Measurements from ENCODE around the gene HSPA2.
"Not testable (repeated sequence)": the region's sequence is repeated elsewhere in the genome, so short reads cannot be mapped to it uniquely, and the experiment has no call there.

The HSPA2 gene

GRCh38 chr14:64513271-64513670 is 27.3 kb upstream of the HSPA2 start:
- Histone ChIP-seq H3K4me1 (ENCODE audit: control insufficient read depth, insufficient read depth, low read length) (peaks cover 8% of the 10 kb centered on the region), H3K4me3 (ENCODE audit: insufficient read depth, low read depth, low read length) (no peak overlapping the region), H3K36me3 (ENCODE audit: control insufficient read depth, insufficient read depth, low read length) (no peaks in the 10 kb centered on the region), H3K27me3 (ENCODE audit: control insufficient read depth, insufficient read depth, low read length, poor library complexity, severe bottlenecking) (no peaks in the 10 kb centered on the region), H3K27ac (ENCODE audit: insufficient read depth, low read depth, low read length, poor library complexity, severe bottlenecking) (no peak overlapping the region), H3K9me3 (ENCODE audit: control insufficient read depth, low read length) (no peaks in the 10 kb centered on the region)
- WGBS, 2 experiments: 94 to 96% methylated on average over 1 to 2 of the region's 2 CpGs

GRCh38 chr14:64515053-64515452 is 25.5 kb upstream of the HSPA2 start:
- Histone ChIP-seq H3K27me3 (ENCODE audit: control insufficient read depth, insufficient read depth, low read length, poor library complexity, severe bottlenecking) (no peaks in the 10 kb centered on the region), H3K9me3 (ENCODE audit: control insufficient read depth, low read length) (no peaks in the 10 kb centered on the region), H3K27ac (ENCODE audit: insufficient read depth, low read depth, low read length, poor library complexity, severe bottlenecking) (no peak overlapping the region), H3K36me3 (ENCODE audit: control insufficient read depth, insufficient read depth, low read length) (no peaks in the 10 kb centered on the region), H3K4me3 (ENCODE audit: insufficient read depth, low read depth, low read length) (no peak overlapping the region), H3K4me1 (ENCODE audit: control insufficient read depth, insufficient read depth, low read length) (no peaks in the 10 kb centered on the region)
- WGBS, 2 experiments: 81 to 97% methylated on average over 1 of the region's 1 CpG

GRCh38 chr14:64516969-64517368 is 23.6 kb upstream of the HSPA2 start:
- Histone ChIP-seq H3K27me3 (ENCODE audit: control insufficient read depth, insufficient read depth, low read length, poor library complexity, severe bottlenecking) (no peaks in the 10 kb centered on the region), H3K27ac (ENCODE audit: insufficient read depth, low read depth, low read length, poor library complexity, severe bottlenecking) (no peak overlapping the region), H3K4me3 (ENCODE audit: insufficient read depth, low read depth, low read length) (no peak overlapping the region), H3K9me3 (ENCODE audit: control insufficient read depth, low read length) (no peaks in the 10 kb centered on the region), H3K36me3 (ENCODE audit: control insufficient read depth, insufficient read depth, low read length) (no peaks in the 10 kb centered on the region), H3K4me1 (ENCODE audit: control insufficient read depth, insufficient read depth, low read length) (no peaks in the 10 kb centered on the region)
- WGBS, 2 experiments: 83% methylated on average over 1 of the region's 1 CpG; no CpG with 5 or more reads in 1 of the 2 experiments

GRCh38 chr14:64517667-64518066 is 22.9 kb upstream of the HSPA2 start:
- 95 to 98% methylated on average over 6 of the region's 6 CpGs for WGBS, 2 experiments

GRCh38 chr14:64518229-64518628 is 22.3 kb upstream of the HSPA2 start:
- H3K27me3 ChIP-seq (ENCODE audit: control insufficient read depth, insufficient read depth, low read length, poor library complexity, severe bottlenecking): no peaks in the 10 kb centered on the region
- no peaks in the 10 kb centered on the region for H3K4me1 ChIP-seq (ENCODE audit: control insufficient read depth, insufficient read depth, low read length)
- WGBS, 2 experiments: 92 to 98% methylated on average over 4 of the region's 4 CpGs
- H3K27ac ChIP-seq (ENCODE audit: insufficient read depth, low read depth, low read length, poor library complexity, severe bottlenecking): no peak overlapping the region
- no peaks in the 10 kb centered on the region for H3K9me3 ChIP-seq (ENCODE audit: control insufficient read depth, low read length)
- H3K36me3 ChIP-seq (ENCODE audit: control insufficient read depth, insufficient read depth, low read length): peaks cover 7% of the 10 kb centered on the region
- no peak overlapping the region for H3K4me3 ChIP-seq (ENCODE audit: insufficient read depth, low read depth, low read length)

More at GRCh38 chr14:64517667-64518066, 22.9 kb upstream of the HSPA2 start:
- not testable (repeated sequence) for H3K36me3 ChIP-seq (ENCODE audit: control insufficient read depth, insufficient read depth, low read length); H3K4me1 ChIP-seq (ENCODE audit: control insufficient read depth, insufficient read depth, low read length); H3K9me3 ChIP-seq (ENCODE audit: control insufficient read depth, low read length); H3K4me3 ChIP-seq (ENCODE audit: insufficient read depth, low read depth, low read length); H3K27ac ChIP-seq (ENCODE audit: insufficient read depth, low read depth, low read length, poor library complexity, severe bottlenecking); H3K27me3 ChIP-seq (ENCODE audit: control insufficient read depth, insufficient read depth, low read length, poor library complexity, severe bottlenecking)

GRCh38 chr14:64520699-64521098 is 19.8 kb upstream of the HSPA2 start:
- H3K27me3 ChIP-seq (ENCODE audit: control insufficient read depth, insufficient read depth, low read length, poor library complexity, severe bottlenecking): no peaks in the 10 kb centered on the region
- WGBS, 2 experiments: 94 to 95% methylated on average over 4 of the region's 4 CpGs
- H3K9me3 ChIP-seq (ENCODE audit: control insufficient read depth, low read length): no peaks in the 10 kb centered on the region
- no peak overlapping the region for H3K27ac ChIP-seq (ENCODE audit: insufficient read depth, low read depth, low read length, poor library complexity, severe bottlenecking)
- no peak overlapping the region for H3K4me3 ChIP-seq (ENCODE audit: insufficient read depth, low read depth, low read length)
- no peaks in the 10 kb centered on the region for H3K4me1 ChIP-seq (ENCODE audit: control insufficient read depth, insufficient read depth, low read length)
- H3K36me3 ChIP-seq (ENCODE audit: control insufficient read depth, insufficient read depth, low read length): peaks cover 10% of the 10 kb centered on the region

- peaks cover 10% of the 10 kb centered on the region for H3K36me3 ChIP-seq (ENCODE audit: control insufficient read depth, insufficient read depth, low read length)
- no peaks in the 10 kb centered on the region for H3K9me3 ChIP-seq (ENCODE audit: control insufficient read depth, low read length)
- H3K4me3 ChIP-seq (ENCODE audit: insufficient read depth, low read depth, low read length): no peak overlapping the region
- H3K4me1 ChIP-seq (ENCODE audit: control insufficient read depth, insufficient read depth, low read length): no peaks in the 10 kb centered on the region
- no peak overlapping the region for H3K27ac ChIP-seq (ENCODE audit: insufficient read depth, low read depth, low read length, poor library complexity, severe bottlenecking)
- 94 to 95% methylated on average over 8 to 9 of the region's 9 CpGs for WGBS, 2 experiments
- H3K27me3 ChIP-seq (ENCODE audit: control insufficient read depth, insufficient read depth, low read length, poor library complexity, severe bottlenecking): no peaks in the 10 kb centered on the region
Measured at GRCh38 chr14:64522591-64523355, 17.8 kb upstream of the HSPA2 start.

- no peaks in the 10 kb centered on the region for H3K9me3 ChIP-seq (ENCODE audit: control insufficient read depth, low read length)
- no peaks in the 10 kb centered on the region for H3K27me3 ChIP-seq (ENCODE audit: control insufficient read depth, insufficient read depth, low read length, poor library complexity, severe bottlenecking)
- H3K27ac ChIP-seq (ENCODE audit: insufficient read depth, low read depth, low read length, poor library complexity, severe bottlenecking): no peak overlapping the region
- H3K36me3 ChIP-seq (ENCODE audit: control insufficient read depth, insufficient read depth, low read length): peaks cover 10% of the 10 kb centered on the region
- 100% methylated on average over 1 of the region's 2 CpGs; no CpG with 5 or more reads in 1 of the 2 experiments for WGBS, 2 experiments
- H3K4me3 ChIP-seq (ENCODE audit: insufficient read depth, low read depth, low read length): no peak overlapping the region
- no peaks in the 10 kb centered on the region for H3K4me1 ChIP-seq (ENCODE audit: control insufficient read depth, insufficient read depth, low read length)
Measured at GRCh38 chr14:64525354-64525753, 15.2 kb upstream of the HSPA2 start.

GRCh38 chr14:64531567-64531966 is 9.0 kb upstream of the HSPA2 start:
- Histone ChIP-seq H3K4me3 (ENCODE audit: insufficient read depth, low read depth, low read length) (no peak overlapping the region), H3K27ac (ENCODE audit: insufficient read depth, low read depth, low read length, poor library complexity, severe bottlenecking) (no peak overlapping the region), H3K4me1 (ENCODE audit: control insufficient read depth, insufficient read depth, low read length) (peaks cover 4% of the 10 kb centered on the region), H3K27me3 (ENCODE audit: control insufficient read depth, insufficient read depth, low read length, poor library complexity, severe bottlenecking) (no peaks in the 10 kb centered on the region), H3K36me3 (ENCODE audit: control insufficient read depth, insufficient read depth, low read length) (no peaks in the 10 kb centered on the region), H3K9me3 (ENCODE audit: control insufficient read depth, low read length) (no peaks in the 10 kb centered on the region)
- 100% methylated on average over 2 of the region's 2 CpGs for WGBS, 2 experiments

- H3K27ac ChIP-seq (ENCODE audit: insufficient read depth, low read depth, low read length, poor library complexity, severe bottlenecking): no peak overlapping the region
- H3K4me1 ChIP-seq (ENCODE audit: control insufficient read depth, insufficient read depth, low read length): peaks cover 5% of the 10 kb centered on the region
- no peaks in the 10 kb centered on the region for H3K36me3 ChIP-seq (ENCODE audit: control insufficient read depth, insufficient read depth, low read length)
- WGBS, 2 experiments: 87 to 89% methylated on average over 4 of the region's 4 CpGs
- H3K9me3 ChIP-seq (ENCODE audit: control insufficient read depth, low read length): no peaks in the 10 kb centered on the region
- no peak overlapping the region for H3K4me3 ChIP-seq (ENCODE audit: insufficient read depth, low read depth, low read length)
- H3K27me3 ChIP-seq (ENCODE audit: control insufficient read depth, insufficient read depth, low read length, poor library complexity, severe bottlenecking): peaks cover 12% of the 10 kb centered on the region
Measured at GRCh38 chr14:64536488-64537245, 3.9 kb upstream of the HSPA2 start.
